GM18511 (cell line): ENCODE results near the gene MRTFA.
"Not testable (repeated sequence)": the region's sequence is repeated elsewhere in the genome, so short reads cannot be mapped to it uniquely, and the experiment has no call there.

Source experiments
- ATAC-seq: cut with Tn5 transposase; IDR thresholded peaks from one replicate; pipeline ENCODE4 v1.9.1; 2021; ENCODE audit warnings: mild to moderate bottlenecking, moderate library complexity; ENCODE audit not compliant: unreplicated experiment

Gene MRTFA

GRCh38 chr22:40597526-40598430, 38.7 kb downstream of the MRTFA start:
- ATAC-seq = no peak

- ATAC-seq = no peak
Measured at GRCh38 chr22:40595497-40596234, 40.9 kb downstream of the MRTFA start.

- no peak for ATAC-seq
Measured at GRCh38 chr22:40594924-40595323, 41.6 kb downstream of the MRTFA start.

- ATAC-seq = no peak
Measured at GRCh38 chr22:40594346-40594745, 42.2 kb downstream of the MRTFA start.

- no peak for ATAC-seq
Measured at GRCh38 chr22:40593460-40594273, 42.9 kb downstream of the MRTFA start.

- no peak for ATAC-seq
Measured at GRCh38 chr22:40592352-40593113, 44.0 kb downstream of the MRTFA start.

GRCh38 chr22:40588726-40589125, 47.8 kb downstream of the MRTFA start:
- no peak for ATAC-seq

- no peak for ATAC-seq
Measured at GRCh38 chr22:40586781-40587180, 49.7 kb downstream of the MRTFA start.

GRCh38 chr22:40585310-40585751, 51.2 kb downstream of the MRTFA start:
- ATAC-seq = no peak

- ATAC-seq = not testable (repeated sequence)
Measured at GRCh38 chr22:40584766-40585165, 51.8 kb downstream of the MRTFA start.

- ATAC-seq = no peak
Measured at GRCh38 chr22:40583053-40583741, 53.3 kb downstream of the MRTFA start.

- no peak for ATAC-seq
Measured at GRCh38 chr22:40582063-40582462, 54.5 kb downstream of the MRTFA start.

GRCh38 chr22:40580631-40581030, 55.9 kb downstream of the MRTFA start:
- no peak for ATAC-seq

GRCh38 chr22:40578171-40578570, 58.3 kb downstream of the MRTFA start:
- no peak for ATAC-seq

GRCh38 chr22:40572976-40573375, 63.5 kb downstream of the MRTFA start:
- no peak for ATAC-seq

- ATAC-seq = no peak
Measured at GRCh38 chr22:40571887-40572286, 64.6 kb downstream of the MRTFA start.

GRCh38 chr22:40567626-40568328, 68.7 kb downstream of the MRTFA start:
- no peak for ATAC-seq

- no peak for ATAC-seq
Measured at GRCh38 chr22:40567106-40567505, 69.4 kb downstream of the MRTFA start.

GRCh38 chr22:40560994-40561515, 75.5 kb downstream of the MRTFA start:
- ATAC-seq = no peak
